Right renal pelvis (tissue), 4 donors: ENCODE measurements around the gene HBA1. TPM values are rescaled to one million over a fixed set of nuclear protein-coding genes. Genes with fewer than 3 reads are reported as not detected.
"Not testable (repeated sequence)": the region's sequence is repeated elsewhere in the genome, so short reads cannot be mapped to it uniquely, and the experiment has no call there.

Experiments
- DNase-seq, 4 donors: peaks; one replicate each; pipeline ENCODE4 v3.0.0-alpha.2; 2013; ENCODE audit warnings: low read depth in 4 of 4, low spot score in 3 of 4, missing footprints in 1 of 4
- polyA plus RNA-seq, 4 donors: library from polyadenylated mRNA; unstranded; fragments of 120-200 nt; gene quantifications; one replicate each; pipeline ENCODE4 v1.2.1, GENCODE V29; 2013; ENCODE audit not compliant: insufficient read length in 4 of 4

HBA1 gene
- polyA plus RNA-seq, 4 donors: 530 to 845 (median 681) TPM

DNA sequence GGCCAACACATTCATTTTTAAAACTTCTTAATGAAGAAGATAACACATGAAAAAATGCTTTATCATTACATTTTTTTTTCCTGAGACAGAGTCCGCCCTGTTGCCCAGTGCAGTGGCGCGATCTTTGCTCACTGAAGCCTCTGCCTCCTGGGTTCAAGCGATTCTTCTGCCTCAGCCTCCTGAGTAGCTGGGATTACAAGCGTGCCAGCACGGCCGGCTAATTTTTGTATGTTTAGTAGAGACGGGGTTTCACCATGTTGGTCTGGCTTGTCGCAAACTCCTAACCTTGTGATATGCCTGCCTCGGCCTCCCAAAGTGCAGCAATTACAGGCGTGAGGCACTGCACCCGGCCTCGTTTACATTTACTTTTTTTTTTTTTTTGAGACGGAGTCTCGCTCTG, 17.0 kb downstream of the HBA1 start:
- no peak for DNase-seq

DNA sequence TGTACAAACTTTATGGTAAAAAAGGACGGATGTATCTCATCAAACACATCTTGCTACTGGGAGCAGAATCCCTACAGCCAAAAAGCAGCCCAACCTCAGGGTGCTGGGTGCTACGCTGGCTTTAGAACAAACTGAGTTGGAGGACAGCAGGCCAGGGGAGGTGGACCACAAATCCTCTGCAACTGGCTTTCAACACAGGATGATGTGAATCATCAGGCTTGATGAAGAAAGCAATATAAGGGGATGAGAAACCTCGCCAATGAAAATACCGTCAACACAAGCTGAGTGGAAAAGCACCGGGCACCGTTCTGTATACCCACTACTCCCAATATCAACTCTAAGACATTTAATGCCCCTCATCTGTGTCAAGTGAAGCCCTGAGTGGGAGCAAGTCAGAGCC, 18.0 kb downstream of the HBA1 start:
- DNase-seq: no peak

DNA sequence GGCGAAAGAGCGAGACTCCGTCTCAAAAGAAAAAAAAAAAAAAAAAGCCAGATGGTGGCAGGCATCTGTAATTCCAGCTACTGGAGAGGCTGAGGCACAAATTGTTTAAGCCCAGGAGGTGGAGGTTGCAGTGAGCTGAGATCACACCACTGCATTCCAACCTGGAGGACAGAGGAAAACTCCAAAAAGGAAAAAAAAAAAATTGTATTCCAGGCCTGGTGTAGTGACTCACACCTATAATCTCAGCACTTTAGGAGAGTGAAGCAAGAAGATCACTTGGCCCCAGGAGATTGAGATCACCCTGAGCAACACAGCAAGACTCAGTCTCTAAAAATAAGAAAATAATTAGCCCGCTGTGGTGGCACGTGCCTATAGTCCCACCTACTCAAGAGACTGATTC, 23.9 kb downstream of the HBA1 start:
- DNase-seq: no peak

DNA sequence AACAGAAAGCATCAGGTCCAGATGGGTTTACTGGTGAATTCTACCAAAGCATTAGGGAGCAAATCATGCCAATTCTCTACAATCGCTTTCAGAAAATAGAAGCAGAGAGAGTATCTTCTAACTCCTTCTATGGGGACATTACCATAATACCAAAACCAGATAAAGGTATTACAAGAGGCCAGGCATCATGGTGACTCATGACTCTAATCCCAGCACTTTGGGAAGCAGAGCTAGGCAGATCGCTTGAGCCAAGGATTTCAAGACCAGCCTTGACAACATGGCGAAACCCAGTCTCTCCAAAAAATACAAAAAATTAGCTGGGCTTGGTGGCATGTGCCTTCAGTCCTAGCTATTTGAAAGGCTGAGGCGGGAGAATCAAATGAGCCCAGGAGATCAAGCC, 26.8 kb downstream of the HBA1 start:
- DNase-seq: no peak

- not testable (repeated sequence) for DNase-seq
These were observed 27.6 kb downstream of the HBA1 start for GRCh38 chr16:204046-204445.

GRCh38 chr16:209359-209758, 32.9 kb downstream of the HBA1 start:
- not testable (repeated sequence) for DNase-seq

DNA sequence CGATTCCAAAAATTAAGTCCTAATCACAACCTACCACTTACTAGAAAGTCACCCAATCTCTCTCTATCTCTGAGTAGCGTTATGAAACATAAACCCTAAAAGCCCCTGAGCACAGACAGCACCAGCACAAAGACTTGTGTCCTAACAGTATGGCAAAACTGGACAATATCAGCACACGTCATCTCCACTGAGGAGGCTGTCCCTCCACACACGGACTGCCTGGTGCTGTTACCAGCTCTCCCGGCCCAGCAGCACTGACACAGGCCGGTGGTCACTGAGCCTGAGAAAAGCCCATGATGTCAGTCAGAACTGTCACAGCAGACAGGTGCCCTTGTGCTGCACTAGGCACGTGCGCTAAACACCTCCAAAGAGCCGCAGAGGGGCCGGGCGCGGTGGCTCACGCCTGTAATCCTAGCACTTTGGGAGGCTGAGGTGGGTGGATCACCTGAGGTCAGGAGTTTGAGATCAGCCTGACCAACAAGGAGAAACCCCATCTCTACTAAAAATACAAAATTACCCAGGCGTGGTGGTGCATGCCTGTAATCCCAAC, 35.2 kb downstream of the HBA1 start:
- DNase-seq: not testable (repeated sequence)

DNA sequence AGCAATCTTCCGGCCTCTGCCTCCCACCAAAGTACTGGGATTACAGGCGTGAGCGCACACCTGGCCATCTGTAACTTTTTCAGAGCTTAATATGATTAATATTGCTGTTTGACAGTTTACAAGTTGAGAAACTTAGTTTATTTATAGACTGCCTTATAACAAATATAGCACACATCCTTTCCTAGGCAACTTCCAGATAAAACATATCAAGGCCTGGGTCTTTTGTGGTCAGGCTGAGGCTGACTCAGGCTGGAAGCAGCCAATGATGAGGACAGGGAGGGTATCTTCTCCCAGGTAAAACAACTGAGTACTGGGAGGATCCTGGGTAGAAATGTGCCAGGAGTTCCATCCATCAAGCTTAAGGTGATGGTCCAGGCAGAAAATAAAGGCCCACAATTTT, 36.5 kb downstream of the HBA1 start:
- no peak for DNase-seq

DNA sequence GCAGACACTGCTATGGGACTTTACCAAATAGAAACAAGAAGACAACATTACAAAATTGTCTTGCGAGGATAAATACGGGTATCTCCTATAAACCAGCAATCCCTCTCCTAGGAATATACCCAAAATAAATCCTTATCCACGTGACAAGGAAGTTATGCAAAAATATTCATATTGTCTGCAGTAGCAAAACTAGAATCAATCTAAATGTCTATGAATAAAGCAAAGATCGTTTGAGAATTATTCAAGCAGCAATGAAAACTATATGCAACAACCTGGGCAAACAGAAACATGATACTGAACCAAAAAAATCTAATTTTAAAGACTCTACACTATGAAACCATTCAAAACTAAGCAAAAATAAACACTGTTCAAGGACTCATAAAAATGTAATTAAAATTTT, 43.5 kb downstream of the HBA1 start:
- no peak for DNase-seq

Other genes with a start within 250 kb of the HBA1 start
- gene POLR3K, start 123.1 kb upstream of the HBA1 start, polyA plus RNA-seq: 10 to 100 TPM; 11.3 to 13.2 (median 12.9) TPM
- gene SNRNP25, start 122.9 kb upstream of the HBA1 start, polyA plus RNA-seq: 10 to 100 TPM; 41.8 to 52.1 (median 47.6) TPM
- gene RHBDF1, start 104.0 kb upstream of the HBA1 start, polyA plus RNA-seq: 10 to 100 TPM; 21.4 to 28.8 (median 28.1) TPM
- 10 to 100 TPM; 20.7 to 35.2 (median 23.2) TPM for gene MPG, start 98.5 kb upstream of the HBA1 start, polyA plus RNA-seq
- gene NPRL3, start 38.0 kb upstream of the HBA1 start, polyA plus RNA-seq: 10 to 100 TPM; 26.4 to 32.2 (median 29.6) TPM
- gene HBZ, start 24.0 kb upstream of the HBA1 start, polyA plus RNA-seq: 1 to 10 TPM in 2 of 4 donors, under 1 TPM in 2; 0.37 to 4.2 (median 1.7) TPM
- gene HBM, start 10.7 kb upstream of the HBA1 start, polyA plus RNA-seq: 1 to 10 TPM; 2.1 to 5.7 (median 3.7) TPM
- gene HBA2, start 3.8 kb upstream of the HBA1 start, polyA plus RNA-seq: 1,000 to 10,000 TPM in 3 of 4 donors, 100 to 1,000 TPM in 1; 794 to 1,266 (median 1,092) TPM
- under 1 TPM; 0.51 to 0.90 (median 0.78) TPM for gene HBQ1, start 3.8 kb downstream of the HBA1 start, polyA plus RNA-seq
- 100 to 1,000 TPM; 104 to 141 (median 122) TPM for gene LUC7L, start 52.8 kb downstream of the HBA1 start, polyA plus RNA-seq
- 10 to 100 TPM; 75.5 to 88.2 (median 81.5) TPM for gene FAM234A, start 58.1 kb downstream of the HBA1 start, polyA plus RNA-seq
- gene RGS11, start 99.3 kb downstream of the HBA1 start, polyA plus RNA-seq: 1 to 10 TPM in 3 of 4 donors, under 1 TPM in 1; 0.68 to 2.8 (median 1.9) TPM
- 1 to 10 TPM; 1.9 to 5.6 (median 3.5) TPM for gene ARHGDIG, start 103.9 kb downstream of the HBA1 start, polyA plus RNA-seq
- gene PDIA2, start 106.5 kb downstream of the HBA1 start, polyA plus RNA-seq: 1 to 10 TPM in 2 of 4 donors, under 1 TPM in 2; 0.53 to 2.0 (median 1.2) TPM
- gene AXIN1, start 176.0 kb downstream of the HBA1 start, polyA plus RNA-seq: 10 to 100 TPM; 16.9 to 23.0 (median 17.6) TPM
- gene MRPL28, start 193.9 kb downstream of the HBA1 start, polyA plus RNA-seq: 10 to 100 TPM; 68.4 to 92.6 (median 70.9) TPM
- 10 to 100 TPM; 56.8 to 71.3 (median 58.8) TPM for gene PGAP6, start 205.3 kb downstream of the HBA1 start, polyA plus RNA-seq
- 100 to 1,000 TPM; 110 to 143 (median 117) TPM for gene NME4, start 220.5 kb downstream of the HBA1 start, polyA plus RNA-seq
- 10 to 100 TPM; 17.8 to 40.4 (median 32.2) TPM for gene DECR2, start 225.2 kb downstream of the HBA1 start, polyA plus RNA-seq
- 100 to 1,000 TPM in 1 of 4 donors, 10 to 100 TPM in 3; 72.7 to 100 (median 91.3) TPM for gene RAB11FIP3, start 249.0 kb downstream of the HBA1 start, polyA plus RNA-seq